Neutrophil (primary cell): Measurements from ENCODE around the gene VPS50.

Experiments used
- H3K27ac ChIP-seq: fragments of 200-600 bp; sonication (generic); 2 replicates; pipeline ENCODE4 v1.5.1; 2016; ENCODE audit warnings: mild to moderate bottlenecking, moderate library complexity
- H3K27me3 ChIP-seq: fragments of 200-600 bp; sonication (generic); 2 replicates; pipeline ENCODE4 v1.6.0; 2016; ENCODE audit warnings: mild to moderate bottlenecking
- H3K36me3 ChIP-seq: fragments of 200-600 bp; sonication (generic); 2 replicates; pipeline ENCODE4 v1.5.1; 2017
- H3K4me1 ChIP-seq, 2 experiments: fragments of 200-600 bp in 1 of 2; sonication (generic) in 1 of 2; 1 replicate in 1 of 2; 2 replicates in 1 of 2; pipeline versions ENCODE4 v1.5.1 to v1.6.1; 2013 to 2016; ENCODE audit warnings: low read depth in 1 of 2, low read length in 1 of 2, mild to moderate bottlenecking in 1 of 2, moderate library complexity in 1 of 2; ENCODE audit not compliant: control insufficient read depth in 1 of 2, insufficient read depth in 1 of 2
- H3K4me3 ChIP-seq, 2 experiments: fragments of 200-600 bp in 1 of 2; sonication (generic) in 1 of 2; 1 replicate in 1 of 2; 2 replicates in 1 of 2; pipeline ENCODE4 v1.5.1; 2013 to 2016; ENCODE audit warnings: low read depth in 1 of 2, low read length in 1 of 2, mild to moderate bottlenecking in 1 of 2, moderate library complexity in 1 of 2
- H3K9me3 ChIP-seq: fragments of 200-600 bp; sonication (generic); 2 replicates; pipeline ENCODE4 v1.5.1; 2016
- CTCF ChIP-seq: fragments of 200-600 bp; sonication (generic); IDR thresholded peaks from 2 replicates; pipeline ENCODE4 v1.5.1; 2016; ENCODE audit warnings: antibody characterized with exemption

The VPS50 gene

GRCh38 chr7:93262535-93262934 lies 30.4 kb downstream of the VPS50 start:
- H3K4me3 ChIP-seq, result no peak overlapping the region
- H3K36me3 ChIP-seq, result no peaks in the 10 kb centered on the region
- H3K4me1 ChIP-seq, result no peaks in the 10 kb centered on the region
- H3K27ac ChIP-seq, result no peak overlapping the region
- no peaks in the 10 kb centered on the region for H3K27me3 ChIP-seq
- H3K9me3 ChIP-seq, result no peaks in the 10 kb centered on the region
- no peak for TF ChIP-seq CTCF

- Histone ChIP-seq H3K4me3 (no peak overlapping the region), H3K9me3 (no peaks in the 10 kb centered on the region), H3K27me3 (no peaks in the 10 kb centered on the region), H3K4me1 (no peaks in the 10 kb centered on the region), H3K36me3 (no peaks in the 10 kb centered on the region), H3K27ac (no peak overlapping the region)
- TF ChIP-seq CTCF, result no peak
Measured at GRCh38 chr7:93265220-93265619, 33.1 kb downstream of the VPS50 start.

GRCh38 chr7:93279541-93279940 lies 47.4 kb downstream of the VPS50 start:
- no peaks in the 10 kb centered on the region for H3K27me3 ChIP-seq
- H3K9me3 ChIP-seq, result no peaks in the 10 kb centered on the region
- H3K4me1 ChIP-seq, result no peaks in the 10 kb centered on the region
- H3K4me3 ChIP-seq, result no peak overlapping the region
- no peak overlapping the region for H3K27ac ChIP-seq
- peaks cover 14% of the 10 kb centered on the region for H3K36me3 ChIP-seq
- no peak for TF ChIP-seq CTCF

GRCh38 chr7:93284908-93285307 lies 52.7 kb downstream of the VPS50 start:
- Histone ChIP-seq H3K4me3 (no peak overlapping the region), H3K36me3 (no peaks in the 10 kb centered on the region), H3K27me3 (no peaks in the 10 kb centered on the region), H3K9me3 (no peaks in the 10 kb centered on the region), H3K4me1 (no peaks in the 10 kb centered on the region), H3K27ac (no peak overlapping the region)
- no peak for TF ChIP-seq CTCF

- Histone ChIP-seq H3K4me1 (no peaks in the 10 kb centered on the region), H3K4me3 (no peak overlapping the region), H3K9me3 (no peaks in the 10 kb centered on the region), H3K36me3 (no peaks in the 10 kb centered on the region), H3K27ac (no peak overlapping the region), H3K27me3 (no peaks in the 10 kb centered on the region)
- no peak for TF ChIP-seq CTCF
Measured at GRCh38 chr7:93293229-93293628, 61.1 kb downstream of the VPS50 start.

- no peak for TF ChIP-seq CTCF
- no peaks in the 10 kb centered on the region for H3K9me3 ChIP-seq
- H3K27me3 ChIP-seq, result no peaks in the 10 kb centered on the region
- H3K36me3 ChIP-seq, result no peaks in the 10 kb centered on the region
- H3K27ac ChIP-seq, result no peak overlapping the region
- no peaks in the 10 kb centered on the region for H3K4me1 ChIP-seq
- no peak overlapping the region for H3K4me3 ChIP-seq
Measured at GRCh38 chr7:93298206-93298605, 66.0 kb downstream of the VPS50 start.
